Fibroblast of skin of left quadriceps (primary cell): ENCODE results near the gene POLD4.
"Not testable (repeated sequence)": the region's sequence is repeated elsewhere in the genome, so short reads cannot be mapped to it uniquely, and the experiment has no call there.

ENCODE experiments used
- DNase-seq, 2 experiments: peaks; one replicate each; pipeline ENCODE4 v3.0.0-alpha.2; 2013; ENCODE audit warnings: low read depth in 2 of 2

The POLD4 gene

GRCh38 chr11:67354075-67355022, 1.0 kb upstream of the POLD4 start:
- peak in 1 of 2 experiments; percentile 53 for DNase-seq

GRCh38 chr11:67352546-67353316, 615 bp downstream of the POLD4 start:
- DNase-seq: no peak

- DNase-seq: no peak
Observed at GRCh38 chr11:67351275-67352005, 1.9 kb downstream of the POLD4 start.

GRCh38 chr11:67349928-67350465, 3.3 kb downstream of the POLD4 start:
- DNase-seq: no peak

GRCh38 chr11:67349457-67349856, 3.9 kb downstream of the POLD4 start:
- DNase-seq: no peak

GRCh38 chr11:67349036-67349435, 4.3 kb downstream of the POLD4 start:
- DNase-seq: no peak

- DNase-seq: peak in 1 of 2 experiments; percentile 59
Observed at GRCh38 chr11:67347964-67348749, 5.2 kb downstream of the POLD4 start.

GRCh38 chr11:67345920-67346819, 7.2 kb downstream of the POLD4 start:
- no peak for DNase-seq

- no peak for DNase-seq
Observed at GRCh38 chr11:67345247-67345919, 8.0 kb downstream of the POLD4 start.

GRCh38 chr11:67344264-67344663, 9.1 kb downstream of the POLD4 start:
- DNase-seq: no peak

- no peak for DNase-seq
Observed at GRCh38 chr11:67337257-67337656, 16.1 kb downstream of the POLD4 start.

- no peak for DNase-seq
Observed at GRCh38 chr11:67332081-67332691, 21.2 kb downstream of the POLD4 start.

- DNase-seq: no peak
Observed at GRCh38 chr11:67323526-67323925, 29.8 kb downstream of the POLD4 start.

GRCh38 chr11:67322049-67322448, 31.3 kb downstream of the POLD4 start:
- DNase-seq: no peak

- DNase-seq: no peak
Observed at GRCh38 chr11:67321313-67321871, 32.0 kb downstream of the POLD4 start.

GRCh38 chr11:67320691-67321090, 32.7 kb downstream of the POLD4 start:
- DNase-seq: no peak

GRCh38 chr11:67320011-67320410, 33.3 kb downstream of the POLD4 start:
- no peak for DNase-seq

- DNase-seq: not testable (repeated sequence)
Observed at GRCh38 chr11:67318876-67319275, 34.5 kb downstream of the POLD4 start.
